Right lobe of liver (tissue), 6 donors: ENCODE results near the gene LMX1B. TPM values are rescaled to one million over a fixed set of nuclear protein-coding genes. Genes with fewer than 3 reads are reported as not detected.
"Not testable (repeated sequence)": the region's sequence is repeated elsewhere in the genome, so short reads cannot be mapped to it uniquely, and the experiment has no call there.

Experiments used
- ATAC-seq, 4 donors: fragments of 200-7000 bp; cut with Tn5 transposase; one replicate each; pipeline ENCODE4 v1.9.1; 2020; ENCODE audit warnings: mild to moderate bottlenecking in 4 of 4, moderate library complexity in 4 of 4
- DNase-seq, 3 donors: peaks; one replicate each; pipeline ENCODE4 v3.0.0-alpha.2; 2020
- H3K27ac ChIP-seq, 3 donors: fragments of 200-600 bp; one replicate each; pipeline ENCODE4 v1.8.0; 2022
- H3K27me3 ChIP-seq, 2 donors: fragments of 200-600 bp; one replicate each; pipeline ENCODE4 v1.8.0; 2022
- H3K36me3 ChIP-seq, 4 donors: fragments of 200-600 bp; sonication (generic) in 1 of 4; one replicate each; pipeline versions ENCODE4 v1.5.1 to v1.8.0; 2017 to 2022; ENCODE audit warnings: control low read depth in 1 of 4
- H3K4me1 ChIP-seq, 4 donors: fragments of 200-600 bp; sonication (generic) in 1 of 4; one replicate each; pipeline versions ENCODE4 v1.5.1 to v1.8.0; 2017 to 2022; ENCODE audit warnings: control low read depth in 1 of 4
- H3K4me3 ChIP-seq, 3 donors: fragments of 200-600 bp; one replicate each; pipeline ENCODE4 v1.8.0; 2022
- H3K9me3 ChIP-seq, 4 donors: fragments of 200-600 bp; sonication (generic) in 1 of 4; one replicate each; pipeline versions ENCODE4 v1.5.1 to v1.8.0; 2017 to 2022; ENCODE audit warnings: control low read depth in 1 of 4
- CTCF ChIP-seq, 4 donors: fragments of 200-600 bp in 3 of 4; fragments of 450-650 bp in 1 of 4; IDR thresholded peaks; one replicate each; pipeline versions ENCODE4 v1.5.1 to v1.8.0; 2016 to 2022; ENCODE audit warnings: antibody characterized with exemption in 4 of 4, mild to moderate bottlenecking in 2 of 4
- POLR2A ChIP-seq: fragments of 450-650 bp; IDR thresholded peaks from one replicate; pipeline ENCODE4 v1.6.1; 2017; ENCODE audit warnings: antibody characterized with exemption, mild to moderate bottlenecking
- WGBS: methylation state at CpG from one replicate; pipeline ENCODE4 v1.1.6; 2018; ENCODE audit warnings: low coverage, low lambda C conversion rate; ENCODE audit not compliant: insufficient coverage; ENCODE audit errors: missing lambda C conversion rate; 5-methylcytosine and 5-hydroxymethylcytosine counted together
- intact Hi-C, 2 donors: fragments of 100-400 bp; cut with DNase I; formaldehyde crosslinking; loops; one replicate each; pipeline versions ENCODE4 v1.11.2 to v1.14.1; 2022
- total RNA-seq, 6 experiments: library from RNA; depleted of rRNA in 2 of 6; stranded (reverse); fragments of >200 nt in 2 of 6; fragmentation: NEBNext Ultra II Directional in 3 of 6; extraction: Animal tissue kit (Norgen Biotek cat#: 25700) in 3 of 6; gene quantifications; one replicate each; pipeline versions ENCODE4 v1.1.0 to v1.2.4, GENCODE V29; 2016 to 2023
- donor health status: DM: no; HTN: yes; CAD: no.
- donor health status: DM: no; HTN: no; CAD: no.
- donor health status: DM: no; HTN: no; CAD: no.
- donor health status: DM: no; HTN: yes; CAD: no.
- donor health status: DM: no; HTN: yes; CAD: no.

Gene LMX1B
- total RNA-seq, 6 experiments from 2014 or later, result not detected

GRCh38 chr9:126569036-126569435 lies 44.7 kb upstream of the LMX1B start:
- intact Hi-C loops, result no loop called here
- DNase-seq, result no peak

GRCh38 chr9:126578029-126578428 lies 35.7 kb upstream of the LMX1B start:
- 75% methylated on average over 2 of the region's 6 CpGs for WGBS
- no peak for ATAC-seq
- Histone ChIP-seq H3K4me1 (no peaks in the 10 kb centered on the region), H3K9me3 (no peaks in the 10 kb centered on the region), H3K36me3 (no peaks in the 10 kb centered on the region), H3K27me3 (no peaks in the 10 kb centered on the region), H3K27ac (no peak overlapping the region), H3K4me3 (no peak overlapping the region)
- DNase-seq, result no peak
- intact Hi-C loops, result no loop called here
- TF ChIP-seq CTCF (IDR thresholded peaks at IDR 0.05) (no peak), POLR2A (no peak)

More at GRCh38 chr9:126569036-126569435, 44.7 kb upstream of the LMX1B start:
- 67% methylated on average over 1 of the region's 1 CpG for WGBS
- no peaks in the 10 kb centered on the region for H3K36me3 ChIP-seq
- H3K4me1 ChIP-seq, result no peaks in the 10 kb centered on the region
- H3K27me3 ChIP-seq, result no peaks in the 10 kb centered on the region
- ATAC-seq, result no peak
- TF ChIP-seq POLR2A, result no peak
- no peak for TF ChIP-seq CTCF (IDR thresholded peaks at IDR 0.05)
- no peak overlapping the region for H3K27ac ChIP-seq
- no peaks in the 10 kb centered on the region for H3K9me3 ChIP-seq
- H3K4me3 ChIP-seq, result no peak overlapping the region

GRCh38 chr9:126580319-126580718 lies 33.4 kb upstream of the LMX1B start:
- H3K9me3 ChIP-seq, H3K36me3 ChIP-seq, H3K27me3 ChIP-seq, ATAC-seq, intact Hi-C loops, H3K4me3 ChIP-seq, H3K4me1 ChIP-seq, DNase-seq, H3K27ac ChIP-seq: not testable (repeated sequence)
- WGBS, result 76% methylated on average over 5 of the region's 5 CpGs

GRCh38 chr9:126581893-126582292 lies 31.8 kb upstream of the LMX1B start:
- no peak overlapping the region for H3K27ac ChIP-seq
- no peaks in the 10 kb centered on the region for H3K36me3 ChIP-seq
- no peak for TF ChIP-seq CTCF (IDR thresholded peaks at IDR 0.05)
- TF ChIP-seq POLR2A, result no peak
- H3K4me3 ChIP-seq, result no peak overlapping the region
- no peaks in the 10 kb centered on the region for H3K4me1 ChIP-seq
- H3K9me3 ChIP-seq, result no peaks in the 10 kb centered on the region
- H3K27me3 ChIP-seq, result no peaks in the 10 kb centered on the region
- intact Hi-C loops, result no loop called here
- WGBS, result 58% methylated on average over 9 of the region's 9 CpGs
- no peak for ATAC-seq
- no peak for DNase-seq

- TF ChIP-seq POLR2A (no peak), CTCF (IDR thresholded peaks at IDR 0.05) (no peak)
- no peaks in the 10 kb centered on the region for H3K9me3 ChIP-seq
- no peaks in the 10 kb centered on the region for H3K27me3 ChIP-seq
- intact Hi-C loops, result no loop called here
- no peak overlapping the region for H3K4me3 ChIP-seq
- WGBS, result 46% methylated on average over 5 of the region's 7 CpGs
- H3K27ac ChIP-seq, result no peak overlapping the region
- H3K36me3 ChIP-seq, result no peaks in the 10 kb centered on the region
- DNase-seq (no peak), ATAC-seq (no peak)
- H3K4me1 ChIP-seq, result no peaks in the 10 kb centered on the region
Measured at GRCh38 chr9:126582427-126582826, 31.3 kb upstream of the LMX1B start.
